ENCODE results near the gene NSD2. TPM values are rescaled to one million over a fixed set of nuclear protein-coding genes. Genes with fewer than 3 reads are reported as not detected.
A peak's percentile ranks its signal among the peaks of the same experiment; 100 is the strongest.

The NSD2 gene
- total and polyA plus RNA-seq, 9 of the 15 experiments (the other 6 are each of a cell fraction or from before 2014, with no cell fraction given) = 6.4 to 126 (median 58.8) TPM

GRCh38 chr4:1871471-1872021 lies 353 bp downstream of the NSD2 start (continued):
- TF ChIP-seq, protein P1, sequence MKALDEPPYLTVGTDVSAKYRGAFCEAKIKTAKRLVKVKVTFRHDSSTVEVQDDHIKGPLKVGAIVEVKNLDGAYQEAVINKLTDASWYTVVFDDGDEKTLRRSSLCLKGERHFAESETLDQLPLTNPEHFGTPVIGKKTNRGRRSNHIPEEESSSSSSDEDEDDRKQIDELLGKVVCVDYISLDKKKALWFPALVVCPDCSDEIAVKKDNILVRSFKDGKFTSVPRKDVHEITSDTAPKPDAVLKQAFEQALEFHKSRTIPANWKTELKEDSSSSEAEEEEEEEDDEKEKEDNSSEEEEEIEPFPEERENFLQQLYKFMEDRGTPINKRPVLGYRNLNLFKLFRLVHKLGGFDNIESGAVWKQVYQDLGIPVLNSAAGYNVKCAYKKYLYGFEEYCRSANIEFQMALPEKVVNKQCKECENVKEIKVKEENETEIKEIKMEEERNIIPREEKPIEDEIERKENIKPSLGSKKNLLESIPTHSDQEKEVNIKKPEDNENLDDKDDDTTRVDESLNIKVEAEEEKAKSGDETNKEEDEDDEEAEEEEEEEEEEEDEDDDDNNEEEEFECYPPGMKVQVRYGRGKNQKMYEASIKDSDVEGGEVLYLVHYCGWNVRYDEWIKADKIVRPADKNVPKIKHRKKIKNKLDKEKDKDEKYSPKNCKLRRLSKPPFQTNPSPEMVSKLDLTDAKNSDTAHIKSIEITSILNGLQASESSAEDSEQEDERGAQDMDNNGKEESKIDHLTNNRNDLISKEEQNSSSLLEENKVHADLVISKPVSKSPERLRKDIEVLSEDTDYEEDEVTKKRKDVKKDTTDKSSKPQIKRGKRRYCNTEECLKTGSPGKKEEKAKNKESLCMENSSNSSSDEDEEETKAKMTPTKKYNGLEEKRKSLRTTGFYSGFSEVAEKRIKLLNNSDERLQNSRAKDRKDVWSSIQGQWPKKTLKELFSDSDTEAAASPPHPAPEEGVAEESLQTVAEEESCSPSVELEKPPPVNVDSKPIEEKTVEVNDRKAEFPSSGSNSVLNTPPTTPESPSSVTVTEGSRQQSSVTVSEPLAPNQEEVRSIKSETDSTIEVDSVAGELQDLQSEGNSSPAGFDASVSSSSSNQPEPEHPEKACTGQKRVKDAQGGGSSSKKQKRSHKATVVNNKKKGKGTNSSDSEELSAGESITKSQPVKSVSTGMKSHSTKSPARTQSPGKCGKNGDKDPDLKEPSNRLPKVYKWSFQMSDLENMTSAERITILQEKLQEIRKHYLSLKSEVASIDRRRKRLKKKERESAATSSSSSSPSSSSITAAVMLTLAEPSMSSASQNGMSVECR (CRISPR knock-in tag; IDR thresholded peaks at IDR 0.05) = peak; percentile 39; the same call in 1 of the 2 replicates
- TF ChIP-seq BCL6 (CRISPR knock-in tag; IDR thresholded peaks at IDR 0.05) (no peak), RFX1 (IDR thresholded peaks at IDR 0.05) (no peak), NFIC (IDR thresholded peaks at IDR 0.05) (no peak), FOXA3 (CRISPR knock-in tag; conservative IDR thresholded peaks at IDR 0.05 in 1 of 2, IDR thresholded peaks at IDR 0.05 in 1 of 2) (no peak), RUNX1 (IDR thresholded peaks at IDR 0.05; ENCODE audit: low read depth) (no peak), CAMTA2 (CRISPR knock-in tag; conservative IDR thresholded peaks at IDR 0.05) (no peak), POLR2G (IDR thresholded peaks at IDR 0.05; ENCODE audit: low read depth, low read length) (peak; percentile 69), REST (IDR thresholded peaks at IDR 0.05; ENCODE audit: borderline replicate concordance) (no peak), REST (CRISPR knock-in tag; IDR thresholded peaks at IDR 0.05; ENCODE audit: low read depth) (no peak), ZBTB1 (CRISPR knock-in tag; IDR thresholded peaks at IDR 0.05; ENCODE audit: borderline replicate concordance, low read depth) (no peak; the same call in 1 of the 2 replicates)
- TF ChIP-seq, protein P2, sequence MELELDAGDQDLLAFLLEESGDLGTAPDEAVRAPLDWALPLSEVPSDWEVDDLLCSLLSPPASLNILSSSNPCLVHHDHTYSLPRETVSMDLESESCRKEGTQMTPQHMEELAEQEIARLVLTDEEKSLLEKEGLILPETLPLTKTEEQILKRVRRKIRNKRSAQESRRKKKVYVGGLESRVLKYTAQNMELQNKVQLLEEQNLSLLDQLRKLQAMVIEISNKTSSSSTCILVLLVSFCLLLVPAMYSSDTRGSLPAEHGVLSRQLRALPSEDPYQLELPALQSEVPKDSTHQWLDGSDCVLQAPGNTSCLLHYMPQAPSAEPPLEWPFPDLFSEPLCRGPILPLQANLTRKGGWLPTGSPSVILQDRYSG (tag; conservative IDR thresholded peaks at IDR 0.05; ENCODE audit: low read depth) = no peak
- TF ChIP-seq, protein P3, sequence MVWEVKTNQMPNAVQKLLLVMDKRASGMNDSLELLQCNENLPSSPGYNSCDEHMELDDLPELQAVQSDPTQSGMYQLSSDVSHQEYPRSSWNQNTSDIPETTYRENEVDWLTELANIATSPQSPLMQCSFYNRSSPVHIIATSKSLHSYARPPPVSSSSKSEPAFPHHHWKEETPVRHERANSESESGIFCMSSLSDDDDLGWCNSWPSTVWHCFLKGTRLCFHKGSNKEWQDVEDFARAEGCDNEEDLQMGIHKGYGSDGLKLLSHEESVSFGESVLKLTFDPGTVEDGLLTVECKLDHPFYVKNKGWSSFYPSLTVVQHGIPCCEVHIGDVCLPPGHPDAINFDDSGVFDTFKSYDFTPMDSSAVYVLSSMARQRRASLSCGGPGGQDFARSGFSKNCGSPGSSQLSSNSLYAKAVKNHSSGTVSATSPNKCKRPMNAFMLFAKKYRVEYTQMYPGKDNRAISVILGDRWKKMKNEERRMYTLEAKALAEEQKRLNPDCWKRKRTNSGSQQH (CRISPR knock-in tag; IDR thresholded peaks at IDR 0.05) = no peak

Data from K562 (cell line).